PFSK-1 (cell line): Measurements from ENCODE around the gene MITF.

Source experiments
- FOXP2 ChIP-seq: optimal IDR thresholded peaks from 2 replicates; pipeline ENCODE3; 2011; ENCODE audit warnings: borderline replicate concordance, control low read depth, inconsistent platforms; ENCODE audit not compliant: insufficient read depth; ENCODE audit errors: extremely low read length, extremely low read depth
- POLR2AphosphoS5 ChIP-seq: IDR thresholded peaks from 2 replicates; pipeline ENCODE4 v1.6.1; 2012; ENCODE audit warnings: low read depth, mild to moderate bottlenecking, control low read depth, low read length, moderate library complexity
- REST ChIP-seq, 2 experiments: IDR thresholded peaks; 2 replicates each; pipeline versions ENCODE4 v1.6.1 to v1.8.0; 2011 to 2012; ENCODE audit warnings: low read depth in 2 of 2, low read length in 2 of 2, control low read depth in 1 of 2, inconsistent platforms in 1 of 2, mild to moderate bottlenecking in 1 of 2, moderate library complexity in 1 of 2; ENCODE audit not compliant: insufficient read depth in 1 of 2
- SIN3A ChIP-seq: IDR thresholded peaks from 2 replicates; pipeline ENCODE4 v1.6.1; 2012; ENCODE audit warnings: mild to moderate bottlenecking, low read length, moderate library complexity, borderline replicate concordance; ENCODE audit not compliant: insufficient read depth
- TAF1 ChIP-seq: IDR thresholded peaks from 2 replicates; pipeline ENCODE4 v1.6.1; 2012; ENCODE audit warnings: low read length, control low read depth, borderline replicate concordance; ENCODE audit not compliant: insufficient read depth

Gene MITF

GRCh38 chr3:69753179-69753775 lies 14.0 kb downstream of the MITF start:
- TF ChIP-seq REST (IDR thresholded peaks at IDR 0.05; ENCODE audit: insufficient read depth in 1 of 2, low read depth in 2 of 2, low read length in 2 of 2) (no peak), POLR2AphosphoS5 (no peak), FOXP2 (no peak), SIN3A (no peak), TAF1 (no peak)

- no peak for TF ChIP-seq TAF1
- TF ChIP-seq POLR2AphosphoS5, result no peak
- no peak for TF ChIP-seq REST (IDR thresholded peaks at IDR 0.05; ENCODE audit: insufficient read depth in 1 of 2, low read depth in 2 of 2, low read length in 2 of 2)
- no peak for TF ChIP-seq FOXP2
- TF ChIP-seq SIN3A, result no peak
Observed at GRCh38 chr3:69755795-69756194, 16.5 kb downstream of the MITF start.

DNA sequence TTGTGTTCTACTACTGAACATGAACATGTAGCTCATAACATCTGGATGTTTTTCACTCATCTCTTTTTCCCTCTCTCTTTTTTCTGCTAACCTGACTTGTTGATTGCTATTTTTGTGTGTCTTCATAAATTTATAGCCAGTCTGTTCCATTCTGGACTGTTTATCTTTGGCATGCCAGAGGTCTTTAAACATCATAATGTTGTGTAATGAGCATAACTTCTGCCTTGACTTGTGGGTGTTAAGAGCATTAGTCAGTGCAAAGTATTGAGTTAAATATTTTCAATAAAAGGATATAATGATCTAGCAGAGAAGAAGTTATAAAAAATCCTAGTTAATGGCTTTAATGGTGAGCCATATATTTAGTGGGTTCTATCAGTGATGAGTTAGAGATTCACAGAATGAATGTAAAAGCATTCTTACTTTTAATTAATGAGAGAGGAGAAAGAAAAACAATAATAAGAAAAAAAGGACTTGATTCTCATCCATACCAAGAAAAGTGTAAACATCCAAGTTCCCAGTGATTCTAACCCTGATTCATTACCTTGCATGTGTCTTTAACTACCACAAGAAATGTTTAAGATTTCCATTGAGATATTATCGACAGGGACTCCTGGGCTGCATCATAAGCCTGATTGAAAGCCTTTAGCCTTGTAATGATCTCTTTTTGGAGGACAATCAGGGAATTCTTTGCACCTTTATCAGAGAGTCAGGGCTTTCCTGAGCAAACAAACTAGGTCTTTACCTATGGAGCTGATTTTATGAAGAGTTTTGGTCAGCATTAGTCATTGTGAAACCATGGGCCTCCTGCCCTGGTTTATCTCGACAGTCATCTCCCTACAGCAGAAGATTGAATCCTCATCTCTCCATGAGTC lies 22.9 kb downstream of the MITF start:
- TF ChIP-seq REST (IDR thresholded peaks at IDR 0.05; ENCODE audit: insufficient read depth in 1 of 2, low read depth in 2 of 2, low read length in 2 of 2) (no peak), POLR2AphosphoS5 (no peak), TAF1 (no peak), FOXP2 (no peak), SIN3A (no peak)

GRCh38 chr3:69762768-69763229 lies 23.5 kb downstream of the MITF start:
- TF ChIP-seq FOXP2, result no peak
- TF ChIP-seq POLR2AphosphoS5, result no peak
- no peak for TF ChIP-seq REST (IDR thresholded peaks at IDR 0.05; ENCODE audit: insufficient read depth in 1 of 2, low read depth in 2 of 2, low read length in 2 of 2)
- no peak for TF ChIP-seq SIN3A
- no peak for TF ChIP-seq TAF1
